Osteoblast (primary cell): ENCODE measurements around the gene MALAT1. TPM values are rescaled to one million over a fixed set of nuclear protein-coding genes. Genes with fewer than 3 reads are reported as not detected.

Experiments
- DNase-seq: peaks from one replicate; pipeline ENCODE4 v3.0.0; 2011; ENCODE audit warnings: low spot score, mixed read lengths; ENCODE audit not compliant: insufficient read length; ENCODE audit errors: missing footprints
- H2AFZ ChIP-seq: 2 replicates; pipeline ENCODE4 v1.6.0; 2011; ENCODE audit warnings: mild to moderate bottlenecking, low read length
- H3K27ac ChIP-seq: 2 replicates; pipeline ENCODE4 v1.5.1; 2011; ENCODE audit warnings: mild to moderate bottlenecking, low read depth, low read length, moderate library complexity
- H3K27me3 ChIP-seq: 2 replicates; pipeline ENCODE4 v1.6.0; 2012; ENCODE audit warnings: mild to moderate bottlenecking, control low read depth, inconsistent platforms, low read length, moderate library complexity; ENCODE audit not compliant: insufficient read depth
- H3K36me3 ChIP-seq: 2 replicates; pipeline ENCODE4 v1.5.1; 2011; ENCODE audit warnings: mild to moderate bottlenecking, low read length, control low read depth, moderate library complexity; ENCODE audit not compliant: insufficient read depth
- H3K4me1 ChIP-seq: 2 replicates; pipeline ENCODE4 v1.5.1; 2011; ENCODE audit warnings: mild to moderate bottlenecking, low read length, control low read depth, moderate library complexity; ENCODE audit not compliant: insufficient read depth
- H3K4me2 ChIP-seq: 2 replicates; pipeline ENCODE4 v1.6.0; 2011; ENCODE audit warnings: mild to moderate bottlenecking, low read length; ENCODE audit not compliant: insufficient read depth
- H3K4me3 ChIP-seq: fragments of 200-600 bp; sonication (generic); 3 replicates; pipeline ENCODE4 v1.5.1; 2012; ENCODE audit warnings: mild to moderate bottlenecking, low read length, inconsistent platforms; ENCODE audit not compliant: insufficient read depth
- H3K79me2 ChIP-seq: 2 replicates; pipeline ENCODE4 v1.6.0; 2012; ENCODE audit warnings: mild to moderate bottlenecking, low read length, control low read depth, inconsistent platforms; ENCODE audit not compliant: insufficient read depth
- H3K9me3 ChIP-seq: 2 replicates; pipeline ENCODE4 v1.5.1; 2011; ENCODE audit warnings: low read depth, low read length, control low read depth
- H4K20me1 ChIP-seq: 2 replicates; pipeline ENCODE4 v1.6.0; 2012; ENCODE audit warnings: mild to moderate bottlenecking, low read length, control low read depth; ENCODE audit not compliant: insufficient read depth
- CTCF ChIP-seq: IDR thresholded peaks from 2 replicates; pipeline ENCODE4 v1.5.1; 2011; ENCODE audit warnings: mild to moderate bottlenecking, low read depth, low read length, moderate library complexity; ENCODE audit errors: extremely low read depth
- total RNA-seq: library from RNA; depleted of rRNA; stranded (reverse); fragments of >200 nt; gene quantifications from 2 replicates; pipeline ENCODE4 v1.2.3, GENCODE V29; 2012

The MALAT1 gene
- total RNA-seq, 1 donor, result 19,002 TPM

- H3K4me1 ChIP-seq, result peaks cover 42% of the 10 kb centered on the region
- peaks cover 39% of the 10 kb centered on the region for H4K20me1 ChIP-seq
- H3K36me3 ChIP-seq, result peaks cover 32% of the 10 kb centered on the region
- H3K4me3 ChIP-seq, result peak overlapping the region; percentile 86
- H3K9me3 ChIP-seq, result no peaks in the 10 kb centered on the region
- TF ChIP-seq CTCF, result no peak
- peak overlapping the region; percentile 95 for H3K27ac ChIP-seq
- H3K4me2 ChIP-seq, result peak overlapping the region; percentile 86
- H3K27me3 ChIP-seq, result no peaks in the 10 kb centered on the region
- H3K79me2 ChIP-seq, result peaks cover 85% of the 10 kb centered on the region
- peak; percentile 44 for DNase-seq
- H2AFZ ChIP-seq, result no peak overlapping the region
These were observed 661 bp upstream of the MALAT1 start for GRCh38 chr11:65498042-65498726.

- Histone ChIP-seq H3K4me1 (peaks cover 38% of the 10 kb centered on the region), H3K4me3 (peak overlapping the region; percentile 86), H3K36me3 (peaks cover 37% of the 10 kb centered on the region), H3K4me2 (peak overlapping the region; percentile 86), H2AFZ (no peak overlapping the region), H3K9me3 (no peaks in the 10 kb centered on the region), H4K20me1 (peaks cover 44% of the 10 kb centered on the region), H3K27me3 (no peaks in the 10 kb centered on the region), H3K79me2 (peaks cover 86% of the 10 kb centered on the region), H3K27ac (peak overlapping the region; percentile 95)
- no peak for TF ChIP-seq CTCF
- no peak for DNase-seq
These were observed 193 bp upstream of the MALAT1 start for GRCh38 chr11:65498727-65498976.

- Histone ChIP-seq H3K4me3 (peak overlapping the region; percentile 86), H3K4me1 (peaks cover 26% of the 10 kb centered on the region), H4K20me1 (peaks cover 56% of the 10 kb centered on the region), H3K27me3 (no peaks in the 10 kb centered on the region), H3K9me3 (no peaks in the 10 kb centered on the region), H3K79me2 (peaks cover 93% of the 10 kb centered on the region), H3K4me2 (peak overlapping the region; percentile 86), H3K36me3 (peaks cover 49% of the 10 kb centered on the region), H3K27ac (peak overlapping the region; percentile 95), H2AFZ (no peak overlapping the region)
- TF ChIP-seq CTCF, result no peak
- DNase-seq, result no peak
These were observed 1.0 kb downstream of the MALAT1 start for GRCh38 chr11:65499713-65500386.

- no peaks in the 10 kb centered on the region for H3K9me3 ChIP-seq
- H3K79me2 ChIP-seq, result peaks cover 96% of the 10 kb centered on the region
- H3K27me3 ChIP-seq, result no peaks in the 10 kb centered on the region
- TF ChIP-seq CTCF, result no peak
- H3K4me2 ChIP-seq, result peak overlapping the region; percentile 86
- peaks cover 56% of the 10 kb centered on the region for H3K36me3 ChIP-seq
- H3K4me3 ChIP-seq, result peak overlapping the region; percentile 86
- no peak overlapping the region for H2AFZ ChIP-seq
- H4K20me1 ChIP-seq, result peaks cover 62% of the 10 kb centered on the region
- H3K27ac ChIP-seq, result peak overlapping the region; percentile 95
- H3K4me1 ChIP-seq, result peaks cover 23% of the 10 kb centered on the region
- no peak for DNase-seq
These were observed 1.7 kb downstream of the MALAT1 start for GRCh38 chr11:65500387-65501185.
